H1 (cell line): Measurements from ENCODE around the gene ESYT1. TPM values are rescaled to one million over a fixed set of nuclear protein-coding genes. Genes with fewer than 3 reads are reported as not detected.

ENCODE experiments used
- ATF3 ChIP-seq: IDR thresholded peaks from 2 replicates; pipeline ENCODE4 v1.6.1; 2011; ENCODE audit warnings: low read depth, mild to moderate bottlenecking, low read length; ENCODE audit not compliant: insufficient read depth
- BCL11A ChIP-seq, 2 experiments: IDR thresholded peaks; one replicate each; pipeline ENCODE4 v1.6.1; 2011; ENCODE audit warnings: low read depth in 2 of 2, low read length in 2 of 2, mild to moderate bottlenecking in 2 of 2
- BRCA1 ChIP-seq: IDR thresholded peaks from 2 replicates; pipeline ENCODE4 v1.6.1; 2012; ENCODE audit warnings: low read depth, low read length, improper control_type of control experiment
- CBX5 ChIP-seq: fragments of 300-800, 300-1000 bp; sonication (generic); IDR thresholded peaks from 2 replicates; pipeline ENCODE4 v1.7.1; 2016; ENCODE audit warnings: antibody characterized with exemption, low read length, low read depth
- GTF2F1 ChIP-seq: IDR thresholded peaks from 2 replicates; pipeline ENCODE4 v1.6.1; 2012; ENCODE audit warnings: low read depth, low read length, improper control_type of control experiment, borderline replicate concordance
- HDAC2 ChIP-seq, 2 experiments: fragments of 300-600 bp in 1 of 2; sonication (generic) in 1 of 2; IDR thresholded peaks; 2 replicates each; pipeline ENCODE4 v1.6.1; 2011 to 2012; ENCODE audit warnings: low read depth in 2 of 2, low read length in 2 of 2, mild to moderate bottlenecking in 2 of 2, moderate library complexity in 2 of 2, borderline replicate concordance in 1 of 2, inconsistent platforms in 1 of 2
- MAX ChIP-seq: IDR thresholded peaks from 2 replicates; pipeline ENCODE4 v1.6.1; 2012; ENCODE audit warnings: inconsistent platforms
- NRF1 ChIP-seq: IDR thresholded peaks from 2 replicates; pipeline ENCODE4 v1.6.1; 2011; ENCODE audit warnings: mild to moderate bottlenecking, low read depth, low read length, improper control_type of control experiment
- PHF8 ChIP-seq: fragments of 200-600 bp; sonication (generic); conservative IDR thresholded peaks from 2 replicates; pipeline ENCODE4 v1.7.1; 2012; ENCODE audit warnings: low read depth, mild to moderate bottlenecking, inconsistent platforms, low read length, moderate library complexity
- POLR2A ChIP-seq, 2 experiments: IDR thresholded peaks; 1 replicate in 1 of 2; 2 replicates in 1 of 2; pipeline ENCODE4 v1.6.1; 2011; ENCODE audit warnings: low read depth in 2 of 2, low read length in 2 of 2, mild to moderate bottlenecking in 2 of 2; ENCODE audit errors: control extremely low read depth in 1 of 2
- RNF2 ChIP-seq: fragments of 200-900, 300-1000 bp; sonication (generic); IDR thresholded peaks from 2 replicates; pipeline ENCODE4 v1.7.1; 2016; ENCODE audit warnings: borderline replicate concordance, low read depth, mild to moderate bottlenecking, antibody characterized with exemption, low read length; ENCODE audit not compliant: poor library complexity, severe bottlenecking; ENCODE audit errors: missing control alignments
- SAP30 ChIP-seq: fragments of 300-600 bp; sonication (generic); IDR thresholded peaks from 2 replicates; pipeline ENCODE4 v1.7.1; 2012; ENCODE audit warnings: low read length, moderate library complexity, mild to moderate bottlenecking, inconsistent platforms; ENCODE audit not compliant: insufficient read depth, insufficient replicate concordance
- SIX5 ChIP-seq: IDR thresholded peaks from 2 replicates; pipeline ENCODE4 v1.6.1; 2011; ENCODE audit warnings: mild to moderate bottlenecking, low read depth, low read length
- SUZ12 ChIP-seq: fragments of 200-600 bp; sonication (generic); IDR thresholded peaks from 2 replicates; pipeline ENCODE4 v1.6.1; 2012; ENCODE audit warnings: mild to moderate bottlenecking, inconsistent platforms, low read length, moderate library complexity, mixed read lengths
- TAF1 ChIP-seq: IDR thresholded peaks from 2 replicates; pipeline ENCODE4 v1.6.1; 2011; ENCODE audit warnings: mild to moderate bottlenecking, low read depth, low read length
- TAF7 ChIP-seq: optimal IDR thresholded peaks from 2 replicates; pipeline ENCODE3; 2011; ENCODE audit warnings: low read depth, mild to moderate bottlenecking, inconsistent platforms, low read length, moderate library complexity, borderline replicate concordance
- TEAD4 ChIP-seq: IDR thresholded peaks from 2 replicates; pipeline ENCODE4 v1.6.1; 2012; ENCODE audit warnings: low read depth, low read length, inconsistent platforms, mixed read lengths
- polyA plus RNA-seq, 7 experiments: library from polyadenylated mRNA; depleted of rRNA in 3 of 7; stranded (reverse) in 5 of 7; unstranded in 2 of 7; fragments of >200 nt in 5 of 7; fragments of 200-250 nt in 2 of 7; gene quantifications; 1 replicate in 5 of 7; 2 replicates in 1 of 7; 4 replicates in 1 of 7; pipeline versions ENCODE4 v1.2.1 to v1.2.3, GENCODE V29; 2011 to 2013; ENCODE audit warnings: missing spikeins in 2 of 7, mixed read lengths in 2 of 7
- total RNA-seq: library from RNA; stranded (reverse); fragmentation: NEBNext Ultra II Directional; extraction: Animal tissue kit (Norgen Biotek cat#: 25700); gene quantifications from 2 replicates; pipeline ENCODE4 v1.2.1, GENCODE V29; 2021
- TF ChIP-seq, protein P1 (sequence below): IDR thresholded peaks from 2 replicates; pipeline ENCODE4 v1.6.1; 2011; ENCODE audit warnings: low read length, improper control_type of control experiment
- TF ChIP-seq, protein P2 (sequence below): IDR thresholded peaks from 2 replicates; pipeline ENCODE4 v1.6.1; 2012; ENCODE audit warnings: low read length, inconsistent platforms

ESYT1 gene
- total and polyA plus RNA-seq, 2 of the 8 experiments (the other 6 are each of a cell fraction or from before 2014, with no cell fraction given), result 86.9 to 165 TPM

GRCh38 chr12:56078931-56079722 is 48.9 kb upstream of the ESYT1 start (continued):
- TF ChIP-seq CBX5 (no peak), SIX5 (no peak), RNF2 (no peak), TEAD4 (no peak), TAF1 (peak; percentile 90), SAP30 (no peak), GTF2F1 (no peak), BRCA1 (no peak), TAF7 (peak; percentile 87), ATF3 (no peak), BCL11A (IDR thresholded peaks at IDR 0.05; ENCODE audit: low read depth in 2 of 2, low read length in 2 of 2) (no peak), MAX (peak; percentile 38), HDAC2 (IDR thresholded peaks at IDR 0.05; ENCODE audit: borderline replicate concordance in 1 of 2, low read depth in 2 of 2, low read length in 2 of 2) (0 out of 4 replicates have a peak, but pooled peaks have one; percentile 4 to 16), PHF8 (peak; percentile 86), POLR2A (IDR thresholded peaks at IDR 0.05; ENCODE audit: control extremely low read depth in 1 of 2, low read depth in 2 of 2, low read length in 2 of 2) (peak in 1 of 2 experiments; percentile 84; a peak in 2 of 3 replicates), NRF1 (no peak), SUZ12 (no peak)
- TF ChIP-seq, protein P1, sequence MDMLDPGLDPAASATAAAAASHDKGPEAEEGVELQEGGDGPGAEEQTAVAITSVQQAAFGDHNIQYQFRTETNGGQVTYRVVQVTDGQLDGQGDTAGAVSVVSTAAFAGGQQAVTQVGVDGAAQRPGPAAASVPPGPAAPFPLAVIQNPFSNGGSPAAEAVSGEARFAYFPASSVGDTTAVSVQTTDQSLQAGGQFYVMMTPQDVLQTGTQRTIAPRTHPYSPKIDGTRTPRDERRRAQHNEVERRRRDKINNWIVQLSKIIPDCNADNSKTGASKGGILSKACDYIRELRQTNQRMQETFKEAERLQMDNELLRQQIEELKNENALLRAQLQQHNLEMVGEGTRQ, result no peak
- TF ChIP-seq, protein P2, sequence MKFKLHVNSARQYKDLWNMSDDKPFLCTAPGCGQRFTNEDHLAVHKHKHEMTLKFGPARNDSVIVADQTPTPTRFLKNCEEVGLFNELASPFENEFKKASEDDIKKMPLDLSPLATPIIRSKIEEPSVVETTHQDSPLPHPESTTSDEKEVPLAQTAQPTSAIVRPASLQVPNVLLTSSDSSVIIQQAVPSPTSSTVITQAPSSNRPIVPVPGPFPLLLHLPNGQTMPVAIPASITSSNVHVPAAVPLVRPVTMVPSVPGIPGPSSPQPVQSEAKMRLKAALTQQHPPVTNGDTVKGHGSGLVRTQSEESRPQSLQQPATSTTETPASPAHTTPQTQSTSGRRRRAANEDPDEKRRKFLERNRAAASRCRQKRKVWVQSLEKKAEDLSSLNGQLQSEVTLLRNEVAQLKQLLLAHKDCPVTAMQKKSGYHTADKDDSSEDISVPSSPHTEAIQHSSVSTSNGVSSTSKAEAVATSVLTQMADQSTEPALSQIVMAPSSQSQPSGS, result no peak
